ENCODE results near the gene CNTN6. TPM values are rescaled to one million over a fixed set of nuclear protein-coding genes. Genes with fewer than 3 reads are reported as not detected.

CNTN6 gene
- total RNA-seq, 3 donors from 2014 or later: 0.32 TPM; not detected in 2

- H3K36me3 ChIP-seq (ENCODE audit: low read depth): no peaks in the 10 kb centered on the region
- TF ChIP-seq CTCF (IDR thresholded peaks at IDR 0.05): no peak
- intact Hi-C loops (cut with DNase I, micrococcal nuclease): no loop called here
- H3K4me3 ChIP-seq: no peak overlapping the region
- H3K4me1 ChIP-seq (ENCODE audit: low read depth): no peaks in the 10 kb centered on the region
- no peaks in the 10 kb centered on the region for H3K9me3 ChIP-seq
- no peak for DNase-seq
- no peak for ATAC-seq
Observed at GRCh38 chr3:1092061-1092460, 763 bp upstream of the CNTN6 start.

GRCh38 chr3:1093217-1093616 lies 393 bp downstream of the CNTN6 start:
- no peaks in the 10 kb centered on the region for H3K36me3 ChIP-seq (ENCODE audit: low read depth)
- H3K9me3 ChIP-seq: no peaks in the 10 kb centered on the region
- intact Hi-C loops (cut with DNase I, micrococcal nuclease): no loop called here
- no peak for TF ChIP-seq CTCF (IDR thresholded peaks at IDR 0.05)
- H3K4me3 ChIP-seq: no peak overlapping the region
- no peaks in the 10 kb centered on the region for H3K4me1 ChIP-seq (ENCODE audit: low read depth)
- DNase-seq (no peak), ATAC-seq (no peak)

GRCh38 chr3:1103525-1103924 lies 10.7 kb downstream of the CNTN6 start:
- intact Hi-C loops (cut with DNase I, micrococcal nuclease): no loop called here
- H3K9me3 ChIP-seq: peaks cover 2% of the 10 kb centered on the region
- no peak for DNase-seq
- TF ChIP-seq CTCF (IDR thresholded peaks at IDR 0.05): no peak
- no peaks in the 10 kb centered on the region for H3K36me3 ChIP-seq (ENCODE audit: low read depth)
- H3K4me1 ChIP-seq (ENCODE audit: low read depth): no peaks in the 10 kb centered on the region
- no peak overlapping the region for H3K4me3 ChIP-seq
- no peak for ATAC-seq

GRCh38 chr3:1117843-1118473 lies 25.1 kb downstream of the CNTN6 start:
- H3K36me3 ChIP-seq (ENCODE audit: low read depth): no peaks in the 10 kb centered on the region
- H3K9me3 ChIP-seq: no peaks in the 10 kb centered on the region
- ATAC-seq (no peak), DNase-seq (no peak)
- H3K4me1 ChIP-seq (ENCODE audit: low read depth): no peaks in the 10 kb centered on the region
- no peak for TF ChIP-seq CTCF (IDR thresholded peaks at IDR 0.05)
- no peak overlapping the region for H3K4me3 ChIP-seq
- intact Hi-C loops (cut with DNase I, micrococcal nuclease): no loop called here

- no peaks in the 10 kb centered on the region for H3K9me3 ChIP-seq
- no peak overlapping the region for H3K4me3 ChIP-seq
- no peak for TF ChIP-seq CTCF (IDR thresholded peaks at IDR 0.05)
- no peaks in the 10 kb centered on the region for H3K36me3 ChIP-seq (ENCODE audit: low read depth)
- DNase-seq (no peak), ATAC-seq (no peak)
- H3K4me1 ChIP-seq (ENCODE audit: low read depth): no peaks in the 10 kb centered on the region
- intact Hi-C loops (cut with DNase I, micrococcal nuclease): no loop called here
Observed at GRCh38 chr3:1131166-1131565, 38.3 kb downstream of the CNTN6 start.

GRCh38 chr3:1135194-1135593 lies 42.4 kb downstream of the CNTN6 start:
- TF ChIP-seq CTCF (IDR thresholded peaks at IDR 0.05): no peak
- intact Hi-C loops (cut with DNase I, micrococcal nuclease): no loop called here
- no peak for ATAC-seq

More at GRCh38 chr3:1135194-1135593, 42.4 kb downstream of the CNTN6 start:
- H3K9me3 ChIP-seq: no peaks in the 10 kb centered on the region
- no peaks in the 10 kb centered on the region for H3K36me3 ChIP-seq (ENCODE audit: low read depth)
- DNase-seq: no peak
- no peaks in the 10 kb centered on the region for H3K4me1 ChIP-seq (ENCODE audit: low read depth)
- no peak overlapping the region for H3K4me3 ChIP-seq
